ENCODE results near the gene TMEM259. TPM values are rescaled to one million over a fixed set of nuclear protein-coding genes. Genes with fewer than 3 reads are reported as not detected.

The TMEM259 gene
- total RNA-seq, 4 donors from 2014 or later: 47.4 to 164 (median 56.9) TPM

GRCh38 chr19:989381-990081, 31.4 kb downstream of the TMEM259 start:
- no peaks in the 10 kb centered on the region for H3K9me3 ChIP-seq
- peaks cover 5 to 6% of the 10 kb centered on the region in 2 donors for H3K4me1 ChIP-seq
- no peak for DNase-seq
- H3K27me3 ChIP-seq: no peaks in the 10 kb centered on the region
- intact Hi-C loops (cut with DNase I; ENCODE audit: low total_unique reads): loop anchor here (10.0 kb wide), 1 partner anchor 125 kb away; no protein-coding TSS in a partner anchor
- H3K36me3 ChIP-seq: no peaks in the 10 kb centered on the region
- TF ChIP-seq CTCF (IDR thresholded peaks at IDR 0.05) (no peak), POLR2A (IDR thresholded peaks at IDR 0.05) (no peak)
- H3K27ac ChIP-seq: no peak overlapping the region
- no peak overlapping the region for H3K4me3 ChIP-seq

GRCh38 chr19:988510-988909, 32.4 kb downstream of the TMEM259 start:
- H3K4me3 ChIP-seq: no peak overlapping the region
- no peaks in the 10 kb centered on the region for H3K36me3 ChIP-seq
- H3K27ac ChIP-seq: no peak overlapping the region
- no peak for TF ChIP-seq POLR2A (IDR thresholded peaks at IDR 0.05)
- no peak for TF ChIP-seq CTCF (IDR thresholded peaks at IDR 0.05)
- H3K4me1 ChIP-seq: peaks cover 5 to 6% of the 10 kb centered on the region in 2 donors
- DNase-seq: no peak
- no peaks in the 10 kb centered on the region for H3K27me3 ChIP-seq
- intact Hi-C loops (cut with DNase I; ENCODE audit: low total_unique reads): loop anchor here (10.0 kb wide), 1 partner anchor 124 kb away; no protein-coding TSS in a partner anchor
- H3K9me3 ChIP-seq: no peaks in the 10 kb centered on the region

GRCh38 chr19:988081-988480, 32.8 kb downstream of the TMEM259 start:
- intact Hi-C loops (cut with DNase I; ENCODE audit: low total_unique reads): loop anchor here (10.0 kb wide), 1 partner anchor 123 kb away; no protein-coding TSS in a partner anchor
- Histone ChIP-seq H3K27ac (no peak overlapping the region), H3K4me1 (peaks cover 5 to 6% of the 10 kb centered on the region in 2 donors), H3K36me3 (no peaks in the 10 kb centered on the region), H3K4me3 (no peak overlapping the region), H3K9me3 (no peaks in the 10 kb centered on the region), H3K27me3 (no peaks in the 10 kb centered on the region)
- TF ChIP-seq POLR2A (IDR thresholded peaks at IDR 0.05) (no peak), CTCF (IDR thresholded peaks at IDR 0.05) (no peak)
- DNase-seq: no peak

GRCh38 chr19:986083-986482, 34.8 kb downstream of the TMEM259 start:
- Histone ChIP-seq H3K27ac (no peak overlapping the region), H3K36me3 (no peaks in the 10 kb centered on the region), H3K27me3 (no peaks in the 10 kb centered on the region), H3K4me1 (peaks cover 6 to 12% of the 10 kb centered on the region in 2 donors), H3K4me3 (no peak overlapping the region), H3K9me3 (no peaks in the 10 kb centered on the region)
- intact Hi-C loops (cut with DNase I; ENCODE audit: low total_unique reads): loop anchor here (10.0 kb wide), 1 partner anchor 121 kb away; no protein-coding TSS in a partner anchor
- TF ChIP-seq CTCF (IDR thresholded peaks at IDR 0.05): no peak
- TF ChIP-seq POLR2A (IDR thresholded peaks at IDR 0.05): no peak
- DNase-seq: no peak
